ENCODE measurements around the gene ACBD3.

ACBD3 gene

DNA sequence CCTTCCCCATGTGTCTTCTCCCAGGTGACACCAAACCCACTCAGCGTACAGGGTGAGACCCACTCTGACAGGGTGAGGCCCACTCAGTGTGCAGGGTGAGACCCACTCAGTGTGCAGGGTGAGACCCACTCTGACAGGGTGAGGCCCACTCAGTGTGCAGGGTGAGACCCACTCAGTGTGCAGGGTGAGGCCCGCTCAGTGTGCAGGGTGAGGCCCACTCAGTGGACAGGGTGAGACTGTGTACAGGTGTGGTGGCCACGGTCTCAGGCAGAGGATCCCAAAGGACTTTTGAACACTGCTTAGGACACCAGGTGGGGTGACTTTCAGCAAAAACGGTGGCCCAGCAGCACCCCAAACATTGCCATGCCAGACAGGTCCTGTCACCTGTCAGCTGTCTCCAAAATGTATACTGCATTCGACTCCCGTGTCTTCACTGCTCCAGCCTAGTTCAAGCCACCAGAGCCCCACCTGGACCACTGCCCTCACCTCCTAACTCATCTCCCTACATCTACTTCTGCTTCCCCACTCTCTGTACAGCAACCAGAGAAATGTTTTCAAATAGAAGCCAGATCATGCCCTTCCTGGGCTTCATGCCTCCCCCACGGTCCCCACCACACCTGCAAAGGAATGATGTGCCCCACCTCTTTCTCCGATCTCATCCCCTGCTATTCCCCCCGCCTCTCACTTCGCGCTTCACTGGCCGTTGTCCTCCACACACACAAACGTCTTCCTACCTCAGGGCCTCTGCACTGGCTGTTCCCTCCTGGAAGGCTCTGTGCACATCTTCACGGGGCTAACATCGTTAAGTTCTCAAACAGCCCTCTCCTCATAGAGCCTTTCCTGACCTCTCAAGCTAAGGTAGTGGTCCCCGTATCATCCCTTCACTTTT lies 52.1 kb downstream of the ACBD3 start:
- no peak for DNase-seq (ENCODE audit: low read depth)

- no peak for DNase-seq (ENCODE audit: low read depth)
These were observed 52.9 kb downstream of the ACBD3 start for GRCh38 chr1:226133504-226134123.

GRCh38 chr1:226132728-226133503 lies 53.6 kb downstream of the ACBD3 start:
- DNase-seq (ENCODE audit: low read depth) = no peak

DNA sequence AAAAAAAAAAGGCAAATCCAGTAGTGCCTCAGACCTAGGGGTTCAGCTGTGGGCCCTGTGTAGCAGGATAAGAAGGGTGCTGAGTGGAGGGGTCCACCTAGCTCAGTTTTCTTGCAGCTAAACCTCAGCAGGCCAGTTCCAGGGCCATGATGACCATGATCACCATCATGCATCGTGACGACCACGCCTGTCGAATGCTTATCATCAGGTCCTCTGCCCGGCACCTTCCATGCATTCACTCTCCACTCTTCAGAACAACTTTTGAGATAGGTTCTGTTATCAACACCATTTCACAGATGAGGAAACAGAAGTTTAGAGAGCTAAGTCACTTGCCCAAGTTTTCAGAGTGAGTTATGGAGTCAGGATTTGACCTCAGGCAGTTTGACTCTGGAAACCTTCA lies 54.9 kb downstream of the ACBD3 start:
- DNase-seq (ENCODE audit: low read depth) = no peak

GRCh38 chr1:226129230-226129629 lies 57.3 kb downstream of the ACBD3 start:
- no peak for DNase-seq (ENCODE audit: low read depth)

GRCh38 chr1:226128487-226129075 lies 58.0 kb downstream of the ACBD3 start:
- no peak for DNase-seq (ENCODE audit: low read depth)

- no peak for DNase-seq (ENCODE audit: low read depth)
These were observed 59.5 kb downstream of the ACBD3 start for GRCh38 chr1:226126824-226127569.

- DNase-seq (ENCODE audit: low read depth) = no peak
These were observed 60.7 kb downstream of the ACBD3 start for GRCh38 chr1:226125831-226126230.

- no peak for DNase-seq (ENCODE audit: low read depth)
These were observed 61.4 kb downstream of the ACBD3 start for GRCh38 chr1:226125097-226125630.

DNA sequence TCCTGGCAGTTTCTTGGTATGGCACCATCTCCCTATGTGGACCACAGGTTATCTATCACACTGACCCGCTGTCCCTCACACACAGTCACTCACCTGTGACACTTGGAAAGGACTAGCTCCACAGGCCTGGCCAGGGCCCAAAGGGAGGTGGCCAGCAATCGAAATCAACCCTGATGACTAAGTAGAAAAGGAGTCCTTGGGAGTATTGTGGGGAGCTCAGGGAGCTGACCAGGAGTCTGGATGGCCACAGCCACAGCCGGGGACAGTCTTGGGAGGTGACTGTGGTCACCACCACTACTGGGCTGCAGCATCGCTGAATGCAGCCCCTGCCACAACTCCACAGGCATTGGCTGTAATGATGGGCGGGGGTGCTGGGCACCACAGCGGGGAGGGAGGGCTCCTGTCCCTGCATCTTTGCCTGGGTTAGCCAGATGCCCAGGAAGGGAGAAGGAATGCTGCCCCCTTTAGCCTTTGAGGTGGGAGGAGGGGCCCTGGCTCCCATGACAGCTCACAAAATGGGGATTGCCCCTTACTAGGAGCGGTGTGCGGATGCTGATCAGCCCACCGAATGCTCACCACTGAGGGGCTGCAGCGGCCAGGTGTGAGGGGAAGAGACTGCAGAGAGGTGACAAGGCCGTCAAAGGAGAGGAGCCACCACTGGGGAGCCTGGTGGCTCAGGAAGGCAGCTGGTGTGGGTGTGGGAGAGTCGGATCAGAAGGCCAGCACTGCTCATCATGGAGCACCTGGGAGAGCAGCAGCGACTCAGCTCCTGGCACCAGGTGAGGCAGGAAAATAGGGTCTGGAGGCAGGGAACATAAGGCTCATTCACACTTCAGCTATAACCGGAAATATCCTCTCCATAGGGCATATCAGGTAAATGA lies 62.7 kb downstream of the ACBD3 start:
- DNase-seq (ENCODE audit: low read depth) = no peak

DNA sequence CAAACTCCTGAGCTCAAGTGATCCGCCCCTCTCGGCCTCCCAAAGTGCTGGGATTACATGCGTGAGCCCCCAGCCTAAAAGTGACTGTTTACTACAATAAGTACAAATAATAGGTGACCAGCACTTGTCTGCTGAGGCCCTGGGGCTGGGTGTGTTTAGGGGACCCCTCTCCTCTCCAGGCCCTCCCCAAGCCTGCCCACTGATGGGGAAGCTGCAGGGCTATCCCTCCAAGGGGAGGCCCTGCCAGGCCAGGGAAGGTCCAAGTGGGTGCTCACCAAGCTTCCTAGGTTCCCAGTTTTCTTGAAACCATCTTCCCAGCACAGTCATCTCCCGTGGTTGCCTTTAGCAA lies 63.4 kb downstream of the ACBD3 start:
- DNase-seq (ENCODE audit: low read depth) = no peak

DNA sequence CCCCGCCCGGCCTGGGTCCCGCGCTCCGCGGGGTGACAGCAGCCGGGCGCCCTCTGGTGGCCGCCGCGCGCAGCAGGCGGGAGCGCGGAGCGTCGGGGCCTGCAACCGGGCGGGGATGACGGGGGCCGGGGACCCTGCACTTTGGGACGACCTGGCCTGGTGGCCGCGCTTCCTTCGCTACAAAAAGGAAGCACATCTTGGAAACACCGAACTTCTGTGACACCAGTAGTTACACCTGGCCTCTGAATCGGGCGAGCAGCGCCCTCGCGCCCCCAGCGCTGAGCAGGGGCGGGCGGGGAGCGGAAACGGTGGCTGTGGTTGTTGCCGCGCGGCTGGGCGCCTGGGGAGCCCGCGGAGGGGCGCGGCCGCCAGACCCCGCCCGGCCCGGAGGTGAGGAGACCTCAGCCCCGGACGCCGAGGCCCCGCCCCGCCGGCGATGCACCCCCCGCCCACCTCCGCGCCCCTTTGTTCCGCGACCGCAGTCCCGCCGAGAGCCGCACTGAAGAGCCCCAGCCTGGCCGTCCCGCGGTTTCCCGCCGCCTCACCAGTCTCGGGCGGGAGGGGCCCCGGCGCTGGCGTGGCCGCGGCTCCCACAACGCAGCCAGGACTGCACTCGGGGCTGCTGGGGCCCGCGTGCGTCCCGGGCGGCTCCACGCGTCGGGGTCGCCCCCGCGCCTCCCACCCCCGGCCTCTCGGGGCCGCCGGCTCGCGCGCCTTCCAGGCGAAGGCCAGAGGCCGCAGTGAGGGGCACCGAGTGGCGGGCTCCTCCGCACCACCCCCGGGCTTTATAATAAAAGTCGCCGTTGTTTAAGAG lies 64.7 kb downstream of the ACBD3 start:
- no peak for DNase-seq (ENCODE audit: low read depth)

- DNase-seq (ENCODE audit: low read depth) = no peak
These were observed 65.4 kb downstream of the ACBD3 start for GRCh38 chr1:226121049-226121586.

GRCh38 chr1:226120398-226120797 lies 66.1 kb downstream of the ACBD3 start:
- no peak for DNase-seq (ENCODE audit: low read depth)

DNA sequence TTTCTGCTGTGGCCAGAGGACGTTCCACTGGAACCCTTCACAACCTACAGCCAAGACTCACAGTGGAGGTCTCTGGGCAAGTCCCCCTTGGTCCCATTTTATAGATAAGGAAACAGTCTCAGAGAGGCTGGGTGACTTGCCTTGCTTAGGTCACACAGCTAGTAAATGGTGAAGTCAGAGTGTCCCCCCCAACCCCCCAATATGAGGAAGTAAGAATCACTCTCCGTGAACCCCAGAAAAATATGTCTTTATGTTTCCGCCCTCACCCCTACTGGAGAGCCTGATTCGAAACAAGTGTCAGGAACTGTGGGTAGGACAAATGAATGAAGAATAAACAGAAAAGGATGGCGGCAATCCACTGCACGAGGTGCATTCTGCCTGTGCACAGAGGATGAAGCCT lies 67.4 kb downstream of the ACBD3 start:
- DNase-seq (ENCODE audit: low read depth) = no peak

- DNase-seq (ENCODE audit: low read depth) = no peak
These were observed 68.2 kb downstream of the ACBD3 start for GRCh38 chr1:226118357-226118756.

DNA sequence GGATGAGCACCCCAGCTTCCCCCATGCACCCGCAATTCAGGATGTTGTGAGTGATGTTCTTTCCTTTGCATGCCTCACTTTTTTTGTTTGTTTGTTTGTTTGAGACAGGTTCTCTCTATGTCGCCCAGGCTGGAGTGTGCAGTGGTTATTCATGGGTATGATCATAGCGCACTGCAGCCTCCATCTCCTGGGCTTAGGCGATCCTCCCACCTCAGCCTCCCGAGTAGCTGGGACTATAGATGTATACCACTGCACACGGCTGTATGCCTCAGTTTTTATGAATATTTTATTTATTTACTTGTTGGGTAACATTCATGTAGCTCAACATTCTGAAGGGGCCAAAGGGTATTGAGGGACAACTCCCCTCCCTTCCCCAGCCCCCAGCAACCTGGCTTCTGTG lies 69.2 kb downstream of the ACBD3 start:
- no peak for DNase-seq (ENCODE audit: low read depth)

DNA sequence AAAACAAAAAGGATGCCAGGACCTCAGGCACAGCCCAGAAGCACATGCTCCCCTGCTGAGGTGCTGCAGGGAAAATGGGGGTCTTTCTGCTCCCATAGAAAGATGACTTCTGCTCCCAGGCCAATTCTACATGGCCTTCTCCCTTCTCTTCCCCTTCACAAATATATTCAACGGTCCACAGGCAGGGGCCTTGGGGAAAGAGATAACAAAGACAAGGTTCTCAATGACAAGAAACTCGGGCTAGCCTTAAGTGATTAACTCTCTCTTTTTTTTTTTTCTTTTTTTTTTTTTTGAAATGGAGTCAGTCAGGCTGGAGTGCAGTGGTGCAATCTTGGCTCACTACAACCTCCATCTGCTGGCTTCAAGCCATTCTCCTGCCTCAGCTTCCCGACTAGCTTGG lies 69.9 kb downstream of the ACBD3 start:
- DNase-seq (ENCODE audit: low read depth) = no peak

DNA sequence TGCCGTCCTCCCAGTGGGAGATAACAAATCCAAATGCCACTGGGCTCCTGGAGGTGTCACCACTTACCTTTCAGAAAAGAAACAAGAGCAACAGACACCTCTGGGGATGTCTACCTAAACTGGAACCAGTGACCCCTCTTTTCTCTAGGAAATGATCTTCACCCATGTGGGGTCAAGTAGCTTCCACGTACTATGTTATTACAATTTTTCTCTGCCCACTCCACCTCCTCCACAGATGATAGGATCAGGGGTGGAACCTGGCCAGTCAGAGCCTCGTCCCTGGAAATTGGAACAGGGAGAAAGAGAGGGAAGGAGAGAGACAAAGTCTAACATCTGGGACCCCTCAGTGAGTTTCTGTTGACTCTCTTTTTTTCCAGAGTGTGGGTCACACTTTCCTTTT lies 73.9 kb downstream of the ACBD3 start:
- DNase-seq (ENCODE audit: low read depth) = no peak
